ENCODE results near the gene SHC3.

SHC3 gene

DNA sequence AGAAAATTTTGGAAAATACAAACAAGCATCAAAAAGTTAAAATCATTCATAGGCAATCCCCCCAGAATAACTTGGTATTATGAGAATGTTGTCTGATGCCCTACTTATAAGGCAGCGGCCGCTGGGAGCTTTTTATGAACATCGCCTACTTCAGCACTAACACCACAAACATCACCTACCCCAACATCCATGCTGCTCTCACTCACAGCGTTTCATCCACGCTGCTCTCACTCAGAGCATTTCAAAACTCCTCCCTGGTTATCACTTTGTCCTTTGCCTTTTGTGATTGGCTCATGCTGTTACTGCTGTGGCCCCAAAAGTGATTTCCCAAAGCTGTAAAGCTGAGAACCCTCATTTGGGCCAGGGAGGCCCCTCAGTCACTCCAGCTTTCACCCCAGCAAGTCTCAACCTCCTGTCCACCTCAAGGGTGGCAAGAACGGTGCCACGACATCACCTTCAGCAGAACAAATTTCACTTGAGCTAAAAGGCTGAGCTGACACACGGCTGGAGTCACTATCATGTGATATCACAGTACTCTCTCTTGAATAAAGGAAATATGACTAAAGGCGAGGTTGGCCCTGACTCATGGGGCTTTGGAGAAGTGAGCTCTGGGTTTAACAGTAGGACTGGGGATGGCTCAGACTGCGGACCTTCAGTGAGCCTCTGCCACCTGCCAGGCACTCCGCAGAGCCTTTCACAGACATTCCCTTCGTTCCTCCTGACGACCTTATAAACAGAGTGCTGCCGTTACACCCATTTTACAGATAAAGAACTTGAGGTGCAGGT, 25.2 kb downstream of the SHC3 start:
- peak; percentile 85 for DNase-seq

DNA sequence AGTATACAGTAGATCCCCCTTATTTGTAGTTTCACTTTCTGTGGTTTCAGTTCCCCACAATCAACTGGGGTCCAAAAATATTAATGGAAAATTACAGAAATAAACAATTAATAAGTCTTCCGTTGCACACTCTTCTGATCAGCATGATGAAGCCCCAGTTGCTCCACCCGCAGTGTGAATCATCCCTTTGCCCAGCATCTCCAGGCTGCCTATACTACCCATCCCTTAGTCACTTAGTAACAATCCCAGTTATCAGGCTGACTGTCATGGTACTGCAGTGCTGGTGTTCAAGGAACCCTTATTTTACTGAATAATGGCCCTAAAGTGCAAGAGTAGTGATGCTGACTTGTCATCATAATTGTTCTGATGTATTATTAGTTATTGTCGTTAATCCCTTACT, 28.9 kb downstream of the SHC3 start:
- peak; percentile 74 for DNase-seq

- no peak for DNase-seq
These were observed 33.5 kb downstream of the SHC3 start for GRCh38 chr9:89145097-89145496.

GRCh38 chr9:89144238-89144637, 34.4 kb downstream of the SHC3 start:
- DNase-seq: no peak

- no peak for DNase-seq
These were observed 35.4 kb downstream of the SHC3 start for GRCh38 chr9:89143266-89143665.

GRCh38 chr9:89139455-89139854, 39.2 kb downstream of the SHC3 start:
- peak; percentile 97 for DNase-seq

DNA sequence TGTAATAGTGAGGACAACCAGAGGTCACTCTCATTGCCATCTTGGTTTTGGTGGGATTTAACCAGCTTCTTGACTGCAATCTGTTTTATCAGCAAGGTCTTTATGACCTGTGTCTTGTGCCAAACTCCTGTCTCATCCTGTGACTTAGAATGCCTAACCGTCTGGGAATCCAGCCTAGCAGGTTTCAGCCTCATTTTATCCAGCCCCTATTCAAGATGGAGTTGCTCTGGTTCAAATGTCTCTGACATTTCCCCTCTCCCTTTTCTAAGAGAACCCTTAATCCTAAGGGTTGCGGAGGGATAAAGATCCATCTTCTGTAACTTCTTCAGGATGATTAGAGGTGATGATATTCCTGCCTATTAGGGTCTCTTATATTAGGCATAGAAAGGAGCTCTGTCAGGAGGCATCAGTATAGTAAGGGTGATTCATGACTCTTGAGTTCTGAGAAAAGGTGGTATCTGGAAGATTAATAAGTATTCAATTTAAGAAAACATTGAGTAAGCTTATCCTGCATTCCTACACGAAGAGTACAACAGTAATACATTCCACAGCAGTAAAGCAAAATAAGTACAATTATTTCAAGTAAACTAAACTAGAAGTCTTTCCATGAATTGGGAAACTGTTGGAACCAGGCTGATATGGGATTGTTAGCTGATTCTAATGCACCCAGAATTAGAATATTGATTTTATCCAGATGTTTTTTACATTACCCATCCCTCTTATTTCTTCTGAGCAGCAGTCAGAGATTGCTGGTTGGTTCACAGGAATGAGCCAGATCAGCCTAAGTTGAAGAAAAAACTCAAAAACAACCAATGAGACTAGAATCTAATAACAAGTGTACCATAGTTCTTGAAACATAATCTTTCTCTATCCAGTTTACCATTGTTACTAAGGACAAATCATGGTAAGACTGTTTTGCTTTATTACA, 39.9 kb downstream of the SHC3 start:
- peak; percentile 83 for DNase-seq

- DNase-seq: peak; percentile 88
These were observed 40.8 kb downstream of the SHC3 start for GRCh38 chr9:89137542-89138462.

DNA sequence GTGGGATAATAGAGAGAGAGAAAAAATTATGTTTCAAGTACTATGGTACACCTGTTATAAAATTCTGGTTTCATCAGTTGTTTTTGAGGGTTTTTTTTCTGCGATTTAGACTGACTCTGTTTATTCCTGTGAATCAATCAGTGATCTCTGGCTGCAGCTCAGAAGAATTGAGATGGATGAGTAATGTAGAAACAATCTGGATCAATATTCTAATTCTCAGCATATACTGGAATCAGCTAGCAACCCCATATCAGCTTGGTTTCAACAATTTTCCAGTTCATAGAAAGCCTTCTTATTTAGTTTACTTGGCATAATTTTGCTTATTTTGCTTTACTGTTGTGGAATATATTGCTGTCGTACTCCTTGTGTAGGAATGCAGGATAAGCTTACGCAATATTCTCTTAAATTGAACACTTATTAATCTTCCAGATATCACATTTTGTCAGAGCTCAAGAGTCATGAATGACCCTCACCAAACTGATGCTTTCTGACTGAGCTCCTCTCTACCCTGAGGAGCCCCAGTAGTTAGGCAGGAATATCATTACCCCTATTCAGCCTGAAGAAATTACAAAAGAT, 42.9 kb downstream of the SHC3 start:
- DNase-seq: no peak

DNA sequence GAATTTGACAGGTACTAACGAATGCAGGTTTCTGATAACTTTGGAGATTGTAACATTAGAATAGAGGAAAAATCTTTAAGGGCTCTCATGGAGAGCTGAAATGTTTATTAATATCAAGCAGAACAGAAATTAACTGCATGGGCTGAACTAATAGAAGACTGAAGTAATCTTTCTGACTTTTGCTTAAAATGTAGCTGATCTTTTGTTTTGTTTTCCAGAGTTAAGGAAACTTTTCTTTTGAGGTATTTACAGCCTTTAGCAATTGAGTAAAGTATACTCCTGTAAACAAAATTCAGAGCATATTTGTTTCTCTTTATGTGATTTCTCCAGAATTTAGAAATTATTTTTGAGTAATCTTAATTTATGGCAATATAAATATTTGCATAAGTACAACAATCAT, 43.9 kb downstream of the SHC3 start:
- no peak for DNase-seq

DNA sequence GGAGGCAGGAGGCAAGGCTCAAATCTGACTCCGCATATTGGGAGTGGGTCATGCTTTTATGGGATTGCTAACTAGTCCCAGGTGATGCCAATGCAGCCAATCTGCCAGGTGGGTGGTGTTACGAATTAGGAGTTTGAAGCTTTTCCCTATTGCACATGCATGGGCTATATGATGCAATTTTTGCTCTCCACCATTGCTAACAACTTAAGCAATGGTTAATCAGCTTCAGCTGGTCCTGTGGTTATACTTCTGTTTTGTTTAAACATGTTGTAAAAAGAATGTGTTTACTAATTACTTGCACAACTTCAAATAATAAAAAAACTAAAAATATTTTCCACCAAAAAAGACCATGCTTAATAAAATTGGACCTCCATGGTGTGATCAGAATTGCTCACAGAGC, 55.7 kb downstream of the SHC3 start:
- DNase-seq: no peak

- no peak for DNase-seq
These were observed 57.9 kb downstream of the SHC3 start for GRCh38 chr9:89120704-89121103.

- DNase-seq: no peak
These were observed 61.8 kb downstream of the SHC3 start for GRCh38 chr9:89116805-89117192.

GRCh38 chr9:89116064-89116804, 62.4 kb downstream of the SHC3 start:
- no peak for DNase-seq

DNA sequence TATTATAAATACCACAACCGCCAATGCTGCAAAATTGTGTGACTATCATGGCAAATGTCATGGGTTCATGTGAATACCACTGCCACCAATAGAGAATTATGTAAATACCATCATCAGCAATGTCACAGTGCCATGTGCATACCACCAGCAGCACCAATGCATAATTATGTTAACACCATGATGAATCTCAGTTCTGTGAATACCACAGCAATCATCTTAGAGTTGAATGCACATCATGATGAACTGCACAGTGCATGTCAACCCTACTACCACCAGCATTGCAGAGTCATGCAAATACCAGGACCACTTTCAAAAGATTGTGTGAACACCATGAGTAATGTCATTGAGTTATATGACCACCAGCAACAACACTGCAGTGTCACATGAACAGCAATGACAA, 63.2 kb downstream of the SHC3 start:
- DNase-seq: no peak

GRCh38 chr9:89114741-89115140, 63.9 kb downstream of the SHC3 start:
- no peak for DNase-seq

- DNase-seq: no peak
These were observed 64.8 kb downstream of the SHC3 start for GRCh38 chr9:89113851-89114250.

GRCh38 chr9:89112243-89112642, 66.4 kb downstream of the SHC3 start:
- no peak for DNase-seq

DNA sequence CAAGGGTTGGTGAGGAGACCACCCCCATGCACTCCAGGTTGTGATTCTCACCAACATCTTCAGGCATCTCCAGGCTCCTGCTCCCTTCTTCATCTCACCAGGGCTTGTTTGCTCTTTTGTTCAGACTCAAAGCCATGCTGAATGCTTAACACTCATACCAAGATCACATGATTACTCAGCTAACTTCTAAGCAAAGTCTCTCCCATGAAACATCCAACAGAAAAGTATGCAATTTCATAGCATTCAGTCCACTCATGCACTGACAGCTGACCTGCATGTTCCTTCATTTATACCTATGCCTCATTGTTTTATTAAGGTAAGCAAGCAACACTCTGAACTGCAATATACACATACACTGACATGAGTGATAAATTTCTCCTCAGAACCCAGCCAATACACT, 69.0 kb downstream of the SHC3 start:
- peak; percentile 12 for DNase-seq

DNA sequence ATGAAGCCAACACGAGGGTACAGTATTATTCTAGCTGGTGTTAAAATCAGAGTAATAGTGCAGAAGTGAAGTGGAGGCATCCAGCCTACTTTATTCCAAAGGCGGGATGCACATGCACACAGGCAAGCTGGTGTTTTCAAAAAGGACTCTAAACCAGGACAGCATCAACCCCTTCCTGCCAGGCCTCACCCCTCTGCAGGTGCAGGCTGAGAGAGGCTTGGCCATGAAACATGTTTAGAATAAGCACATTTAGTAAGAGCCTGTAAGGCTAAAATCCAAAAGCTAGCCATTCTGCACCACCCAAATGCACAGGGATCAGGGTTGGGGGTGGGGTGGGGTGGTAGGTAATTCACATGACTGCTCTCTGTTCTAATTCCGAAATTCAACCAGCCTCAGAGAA, 71.2 kb downstream of the SHC3 start:
- no peak for DNase-seq

DNA sequence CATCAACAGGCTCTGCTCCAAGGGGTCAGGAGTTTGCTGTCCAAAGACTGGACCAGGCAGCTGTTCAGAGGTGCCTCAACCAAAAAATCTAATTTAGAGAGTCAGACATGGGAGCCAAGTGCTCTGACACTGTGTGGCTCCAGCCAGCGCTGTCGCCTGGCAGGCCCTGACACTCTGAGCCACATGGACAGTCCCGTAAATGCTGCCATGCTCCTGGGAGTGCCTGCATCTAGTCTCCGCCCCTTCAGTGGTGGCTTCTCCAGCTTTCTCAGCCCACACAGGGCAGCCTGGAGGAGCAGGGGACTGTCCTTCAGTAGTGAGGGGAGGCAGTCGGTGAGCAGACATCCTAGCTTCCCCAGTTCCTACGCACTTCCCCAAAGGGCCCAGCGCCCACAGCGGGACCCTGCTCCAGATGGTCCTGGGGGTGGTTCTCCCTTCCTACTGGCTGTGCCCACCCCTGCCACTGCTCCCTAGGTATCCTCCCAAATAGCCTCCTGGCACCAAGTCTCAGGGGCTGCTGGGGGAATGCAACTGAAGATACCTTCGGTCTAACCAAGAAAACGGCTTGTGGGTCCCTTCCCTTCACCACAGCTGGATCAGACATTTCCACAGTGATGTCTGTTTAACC, 72.3 kb downstream of the SHC3 start:
- no peak for DNase-seq
